NCI-H1436 (cell line): ENCODE data around the gene NUP85.
"Not testable (repeated sequence)": the region's sequence is repeated elsewhere in the genome, so short reads cannot be mapped to it uniquely, and the experiment has no call there.

ENCODE experiments used
- DNase-seq: peaks from one replicate; lab custom pipeline; 2025; lab: John Stamatoyannopoulos, UW

Gene NUP85

DNA sequence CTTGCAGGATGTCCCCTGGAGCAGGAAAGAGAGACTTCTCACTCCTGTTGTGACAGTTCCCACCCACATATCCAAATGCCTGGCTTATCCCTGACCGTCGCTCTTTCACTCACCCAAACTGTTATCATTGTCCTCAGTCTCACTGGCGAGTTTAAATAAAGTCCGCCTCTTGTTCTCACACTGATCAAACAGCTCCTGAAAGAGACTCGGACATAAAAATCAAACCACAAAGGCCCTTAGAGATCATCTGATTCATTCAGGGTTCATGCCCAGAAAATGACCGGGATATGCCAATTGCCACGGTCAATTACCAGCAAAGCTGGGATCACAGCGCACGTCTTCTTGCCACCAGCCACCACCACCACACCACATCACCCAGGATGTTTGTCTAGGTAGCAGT, 36.0 kb downstream of the NUP85 start:
- DNase-seq = no peak

DNA sequence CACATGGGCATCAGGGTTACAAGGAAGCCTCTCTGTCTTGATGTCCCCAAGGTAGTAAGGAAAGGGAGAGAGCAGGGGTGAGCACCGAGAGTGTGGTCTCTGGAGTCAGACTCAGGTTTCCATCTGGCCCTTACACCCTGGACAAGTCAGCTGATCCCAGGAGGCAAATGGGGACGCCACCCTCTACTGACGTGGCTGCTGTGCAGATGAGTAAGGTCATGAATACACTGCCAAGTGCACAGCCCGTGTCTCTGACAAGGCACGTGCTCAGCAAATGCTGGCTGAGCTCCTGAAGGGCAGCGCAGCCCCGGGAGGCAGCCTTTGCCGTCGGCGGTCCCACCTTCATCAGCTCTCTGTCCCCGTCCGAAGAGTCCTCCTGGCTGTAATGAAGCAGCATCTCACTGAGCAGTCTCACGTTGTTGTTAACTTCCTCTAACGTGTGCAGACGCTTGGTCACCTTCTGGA, 36.5 kb downstream of the NUP85 start:
- no peak for DNase-seq

DNA sequence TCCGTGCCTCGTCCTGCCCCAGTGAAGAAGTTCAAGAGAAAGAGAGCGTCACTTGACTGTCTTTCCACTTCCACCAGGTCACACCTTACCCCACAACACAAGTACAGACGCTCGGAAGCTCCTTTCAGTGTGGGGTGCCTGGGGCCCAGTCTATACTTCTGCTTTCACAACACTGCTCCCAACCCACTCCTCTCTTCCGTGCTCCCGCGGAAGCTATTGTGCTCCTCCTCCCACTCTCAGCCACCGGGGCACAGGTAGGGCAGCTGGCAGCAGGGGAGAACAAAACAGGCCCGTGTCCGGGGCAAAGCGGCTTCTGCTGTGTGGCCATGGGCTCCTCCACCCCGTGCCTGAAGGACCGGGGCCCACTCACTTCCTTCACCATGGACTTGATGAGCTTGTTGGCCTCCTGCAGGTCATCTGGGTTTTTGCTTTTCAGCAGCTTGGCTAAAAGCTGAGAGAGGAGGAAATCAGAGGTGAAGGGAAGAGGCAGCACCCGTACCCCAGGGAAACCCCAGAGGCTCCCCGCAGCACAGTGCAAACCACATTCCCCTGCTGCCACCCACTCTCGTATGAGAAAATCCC, 37.1 kb downstream of the NUP85 start:
- DNase-seq = no peak

DNA sequence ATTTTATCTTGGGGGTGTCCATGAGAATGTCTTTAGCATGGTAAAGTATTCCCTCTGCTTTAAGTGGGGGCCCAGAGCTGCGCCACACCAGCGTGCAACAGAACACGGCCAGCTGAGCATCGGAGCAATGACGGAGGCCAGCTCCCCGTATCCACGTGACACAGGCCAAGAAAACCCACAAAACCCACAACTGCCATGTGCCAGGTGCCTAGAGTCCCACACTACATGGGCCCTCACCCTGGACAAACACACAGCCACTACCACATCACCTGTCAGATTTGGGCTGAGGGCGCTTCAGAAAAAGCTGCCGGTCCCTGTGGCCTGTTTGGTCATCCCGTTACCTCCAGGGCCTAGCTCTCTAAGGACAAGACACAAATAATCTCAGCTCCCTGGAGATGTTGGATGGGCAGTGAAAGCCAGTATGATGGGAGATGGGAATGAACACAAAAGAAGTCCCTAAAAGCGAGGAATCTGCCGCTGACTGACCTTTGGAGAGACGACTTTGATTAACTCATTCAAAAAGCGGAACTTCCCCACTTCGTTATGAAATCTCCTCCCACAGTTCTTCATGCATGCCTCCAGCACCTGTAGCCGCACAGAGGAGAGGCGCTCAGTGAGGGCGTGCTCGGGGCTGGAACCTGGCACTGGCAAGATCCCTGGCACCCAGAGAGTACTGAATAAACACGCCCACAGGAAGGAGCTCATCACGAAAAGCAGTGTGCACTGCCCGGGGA, 38.8 kb downstream of the NUP85 start:
- DNase-seq = no peak

DNA sequence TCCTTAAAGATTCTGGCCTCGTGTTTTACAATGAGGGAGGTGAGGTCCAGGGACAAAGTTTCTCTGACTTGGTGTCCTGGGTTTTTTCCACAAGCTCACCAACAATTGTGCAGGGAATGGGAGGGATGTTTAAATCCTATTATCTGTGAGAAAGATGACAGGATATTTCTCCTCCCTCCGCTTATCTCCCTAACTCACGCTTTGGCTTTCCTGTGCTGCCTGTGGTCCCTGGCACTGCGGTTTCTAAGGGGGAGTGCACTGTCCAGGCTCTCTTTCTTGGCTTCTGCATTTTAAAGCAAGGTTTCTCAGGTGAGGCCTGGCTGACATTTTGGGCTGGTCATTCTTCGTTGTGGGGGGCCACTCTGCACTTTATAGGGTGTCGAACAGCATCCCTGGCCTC, 39.5 kb downstream of the NUP85 start:
- no peak for DNase-seq

DNA sequence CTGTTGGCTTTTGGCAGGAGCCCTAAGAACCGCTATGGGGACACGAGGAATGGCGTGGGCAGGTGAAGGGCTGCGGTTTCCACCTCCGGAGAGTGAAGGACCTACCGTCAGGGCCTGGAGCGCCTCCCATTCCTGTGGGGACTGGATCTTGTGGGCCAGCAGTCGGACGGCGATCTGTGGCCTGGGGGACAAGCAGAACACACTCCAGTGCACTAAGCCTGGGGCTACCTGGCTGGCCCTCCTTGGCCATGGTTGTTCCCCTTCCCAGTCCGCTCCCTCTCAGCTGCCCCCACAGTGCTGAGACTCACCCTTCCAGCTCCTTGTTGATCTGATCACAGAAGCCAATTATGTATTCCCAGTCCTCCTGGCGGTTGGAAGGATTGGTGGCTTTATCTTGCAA, 40.9 kb downstream of the NUP85 start:
- no peak for DNase-seq

DNA sequence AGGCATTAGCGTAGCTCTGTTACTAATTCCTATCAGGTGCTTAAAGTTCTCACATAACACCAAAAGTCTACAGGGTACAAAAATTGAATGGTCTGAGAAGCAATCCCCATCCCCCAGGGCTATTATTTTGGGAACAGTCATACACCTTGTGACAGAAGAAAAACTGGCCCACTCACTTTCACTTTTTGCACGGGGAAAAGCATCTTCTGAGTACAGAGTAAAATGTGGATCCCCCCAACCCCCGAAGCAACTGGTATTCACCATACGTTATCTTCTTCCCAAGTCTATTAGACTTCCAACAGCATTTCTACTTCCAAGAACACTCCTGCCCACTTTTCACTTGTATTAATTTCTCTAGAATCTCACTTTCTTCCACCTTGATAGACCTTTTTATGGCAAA, 44.1 kb downstream of the NUP85 start:
- no peak for DNase-seq

DNA sequence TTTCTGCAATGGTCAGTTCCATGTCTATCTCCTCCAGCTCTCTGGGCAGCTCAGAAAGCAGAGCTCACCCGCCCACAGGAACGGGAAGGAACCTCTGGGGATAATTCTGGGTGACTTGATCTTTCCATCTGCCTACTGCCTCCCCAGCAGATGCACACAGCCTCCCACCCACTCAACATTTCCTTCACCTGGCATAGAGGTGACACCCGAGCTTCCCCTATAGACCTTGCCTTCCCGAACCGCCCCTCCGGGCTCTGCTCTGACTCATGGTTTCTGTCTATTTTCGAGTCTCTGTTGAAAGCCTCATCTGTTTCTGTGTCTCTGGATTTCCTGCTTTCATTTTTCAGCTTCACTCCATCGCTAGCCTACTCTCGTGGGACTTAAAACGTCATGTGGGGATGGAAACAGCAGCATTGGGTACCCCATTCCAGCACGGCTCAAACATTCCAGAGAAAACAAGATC, 44.6 kb downstream of the NUP85 start:
- DNase-seq = no peak

DNA sequence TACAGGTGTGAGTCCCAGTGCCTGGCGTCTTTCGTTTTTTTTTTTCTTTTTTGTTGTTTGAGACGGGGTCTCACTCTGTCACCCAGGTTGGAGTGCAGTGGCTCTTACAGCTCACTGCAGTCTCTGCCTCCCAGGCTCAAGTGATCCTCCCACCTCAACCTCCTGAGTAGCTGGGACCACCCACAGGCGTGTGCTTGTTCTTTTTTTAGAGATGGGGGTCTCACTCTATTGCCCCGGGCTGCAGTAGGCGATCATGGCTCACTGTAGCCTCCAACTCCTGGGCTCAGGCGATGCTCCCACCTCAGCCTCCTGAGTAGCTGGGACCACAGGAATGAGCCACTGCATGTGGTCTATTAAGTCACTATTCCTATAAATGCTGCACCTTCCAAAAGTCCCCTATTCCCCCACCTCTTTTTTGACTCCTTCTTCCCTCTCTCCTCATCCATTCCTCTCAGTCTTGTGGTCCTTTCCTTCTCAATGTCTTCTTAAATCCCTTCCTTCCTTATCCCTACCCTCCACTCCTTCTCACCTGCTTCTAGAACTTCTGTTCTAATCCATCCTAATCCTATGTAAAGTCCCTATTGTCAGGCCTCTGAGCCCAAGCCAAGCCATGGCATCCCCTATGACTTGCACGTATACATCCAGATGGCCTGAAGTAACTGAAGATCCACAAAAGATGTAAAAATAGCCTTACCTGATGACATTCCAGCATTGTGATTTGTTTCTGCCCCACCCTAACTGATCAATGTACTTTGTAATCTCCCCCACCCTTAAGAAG, 46.7 kb downstream of the NUP85 start:
- DNase-seq = no peak

DNA sequence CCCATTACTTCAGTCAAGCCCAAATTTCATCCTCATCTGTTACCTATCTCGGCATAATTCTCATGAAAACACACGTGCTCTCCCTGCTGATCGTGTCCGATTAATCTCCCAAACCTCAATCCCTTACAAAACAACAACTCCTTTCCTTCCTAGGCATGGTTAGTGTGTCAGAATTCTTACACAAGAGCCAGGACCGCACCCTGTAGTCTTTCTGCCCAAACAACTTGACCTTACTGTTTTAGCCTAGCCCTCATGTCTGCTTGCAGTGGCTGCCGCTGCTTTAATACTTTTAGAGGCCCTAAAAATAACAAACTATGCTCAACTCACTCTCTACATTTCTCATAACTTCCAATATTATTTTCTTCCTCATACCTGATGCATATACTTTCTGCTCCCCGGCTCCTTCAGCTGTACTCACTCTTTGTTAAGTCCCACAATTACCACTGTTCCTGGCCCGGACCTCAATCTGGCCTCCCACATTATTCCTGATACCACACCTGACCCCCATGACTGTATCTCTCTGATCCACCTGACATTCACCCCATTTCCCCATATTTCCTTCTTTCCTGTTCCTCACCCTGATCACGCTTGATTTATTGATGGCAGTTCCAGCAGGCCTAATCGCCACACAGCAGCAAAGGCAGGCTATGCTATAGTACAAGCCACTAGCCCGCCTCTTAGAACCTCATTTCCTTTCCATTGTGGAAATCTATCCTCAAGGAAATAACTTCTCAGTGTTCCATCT, 50.6 kb downstream of the NUP85 start:
- not testable (repeated sequence) for DNase-seq

DNA sequence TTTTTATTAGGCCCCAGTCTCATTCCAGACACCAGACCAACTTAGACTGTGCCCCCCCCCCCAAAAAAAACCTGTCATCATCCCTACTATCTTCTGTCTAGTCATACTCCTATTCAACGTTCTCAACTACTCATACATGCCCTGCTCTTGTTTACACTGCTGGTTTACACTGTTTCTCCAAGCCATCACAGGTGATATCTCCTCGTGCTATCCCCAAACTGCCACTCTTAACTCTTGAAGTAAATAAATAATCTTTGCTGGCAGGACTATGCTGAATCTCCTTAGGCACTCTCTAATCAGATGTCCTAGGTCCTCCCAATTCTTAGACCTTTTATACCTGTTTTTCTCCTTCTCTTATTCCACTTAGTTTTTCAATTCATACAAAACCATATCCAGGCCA, 51.7 kb downstream of the NUP85 start:
- DNase-seq = not testable (repeated sequence)

DNA sequence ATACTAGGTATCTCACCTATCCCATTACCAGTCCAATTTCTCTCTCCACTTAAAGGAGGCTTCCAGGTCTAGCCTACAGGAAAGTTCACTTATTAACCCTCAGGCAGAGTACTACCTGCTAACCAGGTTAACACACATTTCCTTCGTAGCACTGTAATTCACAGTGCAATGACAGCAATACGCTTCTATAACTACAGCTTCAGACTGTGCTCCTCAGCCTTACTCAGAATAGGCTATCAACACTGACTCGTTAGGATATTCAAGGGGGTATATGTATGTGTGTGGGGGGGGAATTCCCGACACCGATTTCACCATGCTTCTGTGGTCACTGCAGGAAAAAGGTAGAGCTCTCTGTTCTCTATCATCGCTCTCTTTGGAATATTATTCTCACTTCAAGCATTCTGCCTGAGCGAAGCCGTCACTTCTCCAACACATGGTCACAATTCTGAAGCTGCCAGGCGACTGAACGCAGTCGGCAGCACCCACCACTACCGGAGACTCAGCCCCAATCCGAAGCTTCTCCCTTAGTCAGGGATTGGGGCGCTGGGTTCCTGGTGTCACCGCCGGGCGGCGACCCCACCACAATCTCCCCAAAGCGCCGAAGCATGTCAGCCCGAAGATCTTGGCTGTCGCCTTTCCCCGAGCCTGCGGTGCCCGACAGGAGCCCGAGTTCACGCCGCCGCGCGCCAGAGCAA, 55.3 kb downstream of the NUP85 start:
- DNase-seq = no peak

DNA sequence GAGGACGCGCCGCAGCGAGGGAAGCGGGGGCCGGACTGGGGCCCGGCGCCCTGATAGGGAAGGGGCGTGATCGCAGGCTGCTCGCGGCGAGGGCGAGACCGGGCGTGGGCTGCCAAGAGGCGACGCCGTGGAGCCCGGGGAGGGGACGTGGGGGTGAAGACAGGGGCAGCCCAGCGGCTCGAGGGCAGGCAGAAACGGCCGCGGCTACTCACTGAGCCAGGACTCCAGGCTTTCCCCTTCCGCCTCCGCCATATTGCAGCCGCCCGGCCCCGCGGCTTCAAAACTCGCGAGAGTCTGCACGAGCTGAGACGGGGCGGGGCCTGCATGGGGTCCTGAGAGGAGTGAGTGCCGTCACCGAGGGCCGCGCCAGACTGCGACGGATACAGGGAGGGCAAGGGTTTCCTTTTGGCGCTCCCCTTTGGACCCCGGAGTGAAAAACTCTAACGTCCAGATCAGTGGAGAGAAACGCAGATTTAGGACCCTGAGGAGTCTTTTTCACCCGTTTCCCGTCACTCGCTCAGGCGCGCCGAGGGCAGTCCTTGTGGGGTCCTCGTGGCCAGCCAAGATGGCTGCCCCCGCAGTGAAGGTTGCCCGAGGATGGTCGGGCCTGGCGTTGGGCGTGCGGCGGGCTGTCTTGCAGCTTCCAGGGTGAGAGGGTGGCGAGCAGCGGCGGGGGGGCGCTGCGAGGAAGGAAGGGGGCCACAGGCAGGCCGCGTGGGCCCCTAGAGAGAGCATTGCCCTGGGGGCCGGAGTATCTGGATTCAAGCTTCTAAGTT, 56.0 kb downstream of the NUP85 start, which contains the start of the genes GGA3 and MRPS7:
GGA3 (minus strand) TSS at position 271 of the 776 bp plus-strand sequence; CDS start at position 252, 19 bp downstream.
MRPS7 (plus strand) TSS at position 544 of the 776 bp plus-strand sequence; CDS start at position 566, 22 bp downstream.
- DNase-seq = peak; percentile 97

DNA sequence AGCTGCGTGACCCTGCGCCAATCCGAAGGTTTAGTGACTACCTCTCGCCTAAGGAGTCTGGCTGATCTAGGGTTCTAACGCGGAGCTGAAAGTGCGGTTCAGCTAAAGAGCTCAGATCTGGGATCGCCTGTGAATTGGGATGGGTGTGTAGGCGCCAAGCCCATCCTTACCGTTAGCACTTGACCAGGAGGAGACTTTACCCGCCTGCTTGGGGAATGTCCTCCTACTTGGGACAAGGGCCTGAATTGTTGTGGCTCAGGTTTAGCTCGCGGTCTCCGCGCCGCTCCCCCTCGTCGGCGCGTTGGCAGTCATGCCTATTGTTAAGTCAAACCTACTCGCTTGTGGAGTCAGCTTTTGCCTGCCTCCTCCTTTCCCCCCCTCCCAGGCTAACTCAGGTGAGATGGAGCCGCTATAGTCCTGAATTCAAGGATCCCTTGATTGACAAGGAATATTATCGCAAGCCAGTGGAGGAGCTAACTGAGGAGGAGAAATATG, 56.7 kb downstream of the NUP85 start:
- DNase-seq = no peak

DNA sequence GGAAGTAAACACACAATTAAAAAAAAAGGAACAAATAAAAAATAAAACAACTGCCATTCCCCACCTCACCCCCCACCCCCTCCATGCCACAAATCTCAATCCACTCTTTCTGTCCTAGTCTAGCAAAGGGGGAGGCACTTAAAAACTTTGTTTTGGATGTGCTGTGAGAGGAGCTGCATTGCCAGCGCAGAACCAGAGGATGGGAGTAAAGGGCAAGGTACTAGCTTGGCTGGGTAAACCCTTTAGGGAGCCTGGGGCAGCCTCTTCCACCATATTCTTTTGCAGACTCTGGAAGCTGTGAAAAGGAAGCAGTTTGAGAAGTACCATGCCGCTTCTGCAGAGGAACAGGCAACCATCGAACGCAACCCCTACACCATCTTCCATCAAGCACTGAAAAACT, 57.6 kb downstream of the NUP85 start:
- DNase-seq = no peak

DNA sequence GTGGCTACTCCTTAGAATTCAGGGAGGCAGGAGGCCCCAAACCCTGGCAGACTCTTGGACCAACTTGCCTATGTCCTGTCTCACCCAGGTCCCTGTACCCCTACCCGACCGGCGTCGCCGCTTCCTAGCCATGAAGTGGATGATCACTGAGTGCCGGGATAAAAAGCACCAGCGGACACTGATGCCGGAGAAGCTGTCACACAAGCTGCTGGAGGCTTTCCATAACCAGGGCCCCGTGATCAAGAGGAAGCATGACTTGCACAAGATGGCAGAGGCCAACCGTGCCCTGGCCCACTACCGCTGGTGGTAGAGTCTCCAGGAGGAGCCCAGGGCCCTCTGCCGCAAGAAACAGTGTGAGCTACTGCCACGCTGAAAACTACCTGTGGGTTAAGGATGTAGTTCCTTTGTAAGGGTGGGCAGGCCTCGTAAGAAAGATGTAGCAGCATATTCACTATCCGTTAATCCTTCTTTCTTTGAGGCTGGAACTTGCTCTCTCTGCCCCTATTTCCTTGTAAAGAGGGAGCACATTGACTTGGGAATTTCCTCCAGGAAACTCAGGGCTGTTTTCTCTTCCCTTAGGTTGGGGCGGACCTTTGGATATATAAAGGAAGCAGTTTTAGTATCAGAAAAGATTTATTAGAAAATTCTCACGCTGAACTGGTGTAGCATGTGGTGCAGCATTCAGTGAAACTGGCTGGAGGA, 60.3 kb downstream of the NUP85 start:
- no peak for DNase-seq

DNA sequence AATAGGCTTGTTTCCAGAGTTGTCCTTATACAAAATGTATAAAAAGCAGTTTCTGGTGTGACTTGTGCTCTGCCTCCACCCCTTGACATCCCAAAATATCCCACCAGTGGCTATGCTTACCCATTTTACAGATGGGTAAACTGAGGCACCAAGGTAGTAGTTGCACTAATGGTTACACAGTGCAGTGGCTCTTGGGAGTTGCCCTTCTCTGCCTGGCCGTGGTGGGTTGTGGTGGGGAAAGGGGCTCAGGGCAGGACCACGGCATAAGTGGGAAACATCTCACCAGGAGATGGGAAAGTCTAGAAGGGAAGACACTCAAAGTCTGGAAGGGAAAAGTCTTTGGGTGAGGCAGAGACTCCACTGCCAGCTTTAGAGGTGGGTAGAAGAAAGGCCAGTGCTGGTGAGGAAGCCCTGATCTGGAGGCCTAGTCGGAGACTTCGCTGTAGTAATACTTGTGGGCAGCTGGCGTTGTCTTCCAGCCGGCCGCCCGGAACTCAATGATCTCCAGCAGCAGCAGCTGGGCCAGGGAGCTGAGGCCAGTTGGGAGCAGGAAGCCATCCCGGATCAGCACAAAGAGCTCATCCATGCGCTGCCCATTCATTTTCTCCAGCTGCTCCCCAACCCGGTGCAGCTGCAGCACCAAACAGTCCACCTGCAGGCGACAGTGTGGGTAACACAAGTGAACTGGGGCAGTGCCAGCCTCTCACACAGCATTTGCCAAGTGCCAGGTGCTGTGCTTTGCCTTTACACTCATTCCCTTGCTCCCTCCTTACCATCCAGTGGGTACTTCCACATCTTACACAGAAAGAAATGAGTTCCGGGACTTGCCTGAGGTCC, 61.1 kb downstream of the NUP85 start:
- no peak for DNase-seq

DNA sequence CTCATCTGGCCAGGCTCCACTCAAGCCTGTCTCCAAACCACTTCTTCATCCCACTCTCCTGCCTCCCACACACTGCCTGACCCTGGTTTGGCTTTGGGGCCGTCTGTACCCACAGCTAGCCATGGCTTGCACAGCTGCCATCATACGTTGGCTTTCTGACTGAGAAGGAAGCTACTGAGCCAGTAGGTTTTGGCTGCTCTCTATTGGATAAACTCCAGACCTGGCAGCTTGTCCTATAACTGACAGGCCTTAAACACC, 61.6 kb downstream of the NUP85 start:
- DNase-seq = no peak
